CD14-positive monocyte (primary cell): ENCODE results near the gene TACC2. TPM values are rescaled to one million over a fixed set of nuclear protein-coding genes. Genes with fewer than 3 reads are reported as not detected.

Source experiments
- DNase-seq, 3 donors: peaks; one replicate each; pipeline ENCODE4 v3.0.0-alpha.2; 2011 to 2022
- H2AFZ ChIP-seq: 2 replicates; pipeline ENCODE4 v1.6.0; 2012; ENCODE audit warnings: mild to moderate bottlenecking, low read depth, low read length, inconsistent platforms; ENCODE audit not compliant: insufficient read depth, poor library complexity, severe bottlenecking
- H3K27ac ChIP-seq, 2 donors: 1 replicate in 1 of 2; 2 replicates in 1 of 2; pipeline ENCODE4 v1.5.1; 2012 to 2013; ENCODE audit warnings: low read length in 2 of 2, control low read depth in 1 of 2, inconsistent platforms in 1 of 2, low read depth in 1 of 2, mild to moderate bottlenecking in 1 of 2
- H3K27me3 ChIP-seq, 2 donors: one replicate each; pipeline versions ENCODE4 v1.6.0 to v1.6.1; 2011 to 2013; ENCODE audit warnings: low read length in 2 of 2; ENCODE audit not compliant: control insufficient read depth in 2 of 2, insufficient read depth in 2 of 2
- H3K36me3 ChIP-seq, 2 donors: replicated peaks in 1 of 2; 1 replicate in 1 of 2; 2 replicates in 1 of 2; pipeline versions ENCODE4 v1.5.1 to v1.6.1; 2012 to 2013; ENCODE audit warnings: low read length in 2 of 2, control low read depth in 1 of 2, inconsistent platforms in 1 of 2, mild to moderate bottlenecking in 1 of 2; ENCODE audit not compliant: insufficient read depth in 2 of 2, control insufficient read depth in 1 of 2
- H3K4me1 ChIP-seq, 2 donors: 1 replicate in 1 of 2; 2 replicates in 1 of 2; pipeline versions ENCODE4 v1.5.1 to v1.6.1; 2012 to 2013; ENCODE audit warnings: low read length in 2 of 2, control low read depth in 1 of 2, inconsistent platforms in 1 of 2, mild to moderate bottlenecking in 1 of 2, moderate library complexity in 1 of 2; ENCODE audit not compliant: insufficient read depth in 2 of 2, control insufficient read depth in 1 of 2
- H3K4me2 ChIP-seq: replicated peaks from 2 replicates; pipeline ENCODE3; 2012; ENCODE audit warnings: low read length, moderate library complexity, mild to moderate bottlenecking; ENCODE audit not compliant: poor library complexity, severe bottlenecking; ENCODE audit errors: extremely low read depth
- H3K4me3 ChIP-seq, 3 experiments: fragments of 200-600 bp in 1 of 3; sonication (generic) in 1 of 3; replicated peaks in 1 of 3; 1 replicate in 2 of 3; 2 replicates in 1 of 3; pipeline ENCODE4 v1.5.1; 2011 to 2013; ENCODE audit warnings: low read length in 3 of 3, mild to moderate bottlenecking in 3 of 3, control low read depth in 2 of 3, low read depth in 2 of 3, inconsistent platforms in 1 of 3, moderate library complexity in 1 of 3
- H3K79me2 ChIP-seq: 2 replicates; pipeline ENCODE4 v1.6.0; 2012; ENCODE audit warnings: mild to moderate bottlenecking, control low read depth, inconsistent platforms, low read length, moderate library complexity; ENCODE audit not compliant: insufficient read depth
- H3K9ac ChIP-seq: 2 replicates; pipeline ENCODE4 v1.6.0; 2017; ENCODE audit warnings: low read length, mild to moderate bottlenecking; ENCODE audit not compliant: insufficient read depth, poor library complexity, severe bottlenecking
- H3K9me3 ChIP-seq, 2 donors: replicated peaks in 1 of 2; 1 replicate in 1 of 2; 2 replicates in 1 of 2; pipeline versions ENCODE4 v1.5.1 to v1.6.1; 2012 to 2013; ENCODE audit warnings: low read length in 2 of 2, control low read depth in 1 of 2; ENCODE audit not compliant: control insufficient read depth in 1 of 2, insufficient read depth in 1 of 2
- H4K20me1 ChIP-seq: 2 replicates; pipeline ENCODE4 v1.6.0; 2012; ENCODE audit warnings: mild to moderate bottlenecking, low read length, control low read depth, moderate library complexity; ENCODE audit not compliant: insufficient read depth
- H3K27ac Mint-ChIP-seq, 7 donors: one replicate each; pipeline ENCODE4 v1.8.0; 2020; ENCODE audit warnings: mild to moderate bottlenecking in 7 of 7, mixed read lengths in 7 of 7, moderate library complexity in 6 of 7, inconsistent platforms in 2 of 7
- H3K27me3 Mint-ChIP-seq, 3 donors: one replicate each; pipeline ENCODE4 v1.8.0; 2021 to 2022; ENCODE audit warnings: low read depth in 3 of 3, mild to moderate bottlenecking in 3 of 3, mixed read lengths in 3 of 3, moderate library complexity in 3 of 3, inconsistent platforms in 1 of 3
- H3K36me3 Mint-ChIP-seq, 2 donors: one replicate each; pipeline ENCODE4 v1.8.0; 2020; ENCODE audit warnings: mixed read lengths in 2 of 2, inconsistent platforms in 1 of 2, mild to moderate bottlenecking in 1 of 2
- H3K4me1 Mint-ChIP-seq: one replicate; pipeline ENCODE4 v1.8.0; 2020; ENCODE audit warnings: mild to moderate bottlenecking, mixed read lengths
- H3K4me3 Mint-ChIP-seq, 2 donors: one replicate each; pipeline ENCODE4 v1.8.0; 2020; ENCODE audit warnings: mild to moderate bottlenecking in 2 of 2, mixed read lengths in 2 of 2, moderate library complexity in 1 of 2
- H3K9me3 Mint-ChIP-seq, 7 donors: one replicate each; pipeline ENCODE4 v1.8.0; 2020 to 2022; ENCODE audit warnings: mixed read lengths in 7 of 7, mild to moderate bottlenecking in 6 of 7, moderate library complexity in 6 of 7, inconsistent platforms in 2 of 7
- WGBS: methylation state at CpG from one replicate; pipeline ENCODE4 v1.1.5; 2013; ENCODE audit warnings: missing lambda C conversion rate; ENCODE audit not compliant: insufficient coverage; 5-methylcytosine and 5-hydroxymethylcytosine counted together
- intact Hi-C, 2 donors: fragments of 100-400 bp; cut with micrococcal nuclease; formaldehyde crosslinking; loops; one replicate each; pipeline versions ENCODE4 v1.15.0 to v1.15.1; 2023
- polyA plus RNA-seq, 3 donors: library from polyadenylated mRNA; depleted of rRNA in 1 of 3; unstranded in 2 of 3; stranded (reverse) in 1 of 3; fragments of 300-500 nt in 2 of 3; fragments of >200 nt in 1 of 3; fragmentation: Illumina TruSeq in 2 of 3; gene quantifications; 1 replicate in 2 of 3; 2 replicates in 1 of 3; pipeline ENCODE4 v1.2.3, GENCODE V29; 2012 to 2021
- TF ChIP-seq, protein P1 (sequence below): fragments of 200-600 bp; IDR thresholded peaks from one replicate; pipeline ENCODE4 v1.8.0; 2022; ENCODE audit warnings: antibody characterized with exemption, mild to moderate bottlenecking

TACC2 gene
- polyA plus RNA-seq, 3 donors, result 0.03 TPM; not detected in 2

DNA sequence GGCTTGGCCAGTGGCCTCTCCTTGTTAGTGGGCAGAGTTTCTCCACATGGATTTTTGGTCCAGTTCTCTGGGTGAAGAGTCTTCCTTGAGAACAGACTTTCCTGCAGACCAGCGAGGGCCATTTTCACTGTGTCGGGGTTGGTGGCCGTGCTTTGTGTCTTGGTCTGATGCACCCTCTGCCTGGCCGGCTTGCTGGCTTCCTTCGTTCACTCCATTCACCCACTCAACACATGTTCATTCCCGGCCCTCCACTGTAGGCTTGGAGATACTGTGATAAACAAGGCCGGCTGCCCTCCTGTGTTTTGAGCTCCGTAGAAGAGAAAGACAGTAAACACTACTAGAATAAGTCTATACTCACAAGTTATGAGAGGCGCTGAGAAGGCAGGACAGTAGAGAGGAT, 205.3 kb downstream of the TACC2 start:
- H3K27me3 Mint-ChIP-seq, result peaks cover 0 to 6% (median 5%) of the 10 kb centered on the region in 3 donors
- H3K27ac Mint-ChIP-seq, result no peak overlapping the region
- Histone ChIP-seq H4K20me1 (no peaks in the 10 kb centered on the region), H3K27me3 (no peaks in the 10 kb centered on the region), H3K4me3 (no peak overlapping the region), H3K4me1 (no peaks in the 10 kb centered on the region), H3K36me3 (no peaks in the 10 kb centered on the region), H3K79me2 (no peaks in the 10 kb centered on the region), H3K9ac (no peak overlapping the region), H3K27ac (no peak overlapping the region), H3K4me2 (no peak overlapping the region), H3K9me3 (no peaks in the 10 kb centered on the region), H2AFZ (no peak overlapping the region)
- no peaks in the 10 kb centered on the region for H3K4me1 Mint-ChIP-seq
- 90% methylated on average over 2 of the region's 9 CpGs for WGBS
- no peak for DNase-seq
- H3K4me3 Mint-ChIP-seq, result no peak overlapping the region
- no peaks in the 10 kb centered on the region for H3K36me3 Mint-ChIP-seq
- H3K9me3 Mint-ChIP-seq, result peaks cover 0 to 3% (median 0%) of the 10 kb centered on the region in 7 donors
- intact Hi-C loops, result no loop called here
- TF ChIP-seq, protein P1, sequence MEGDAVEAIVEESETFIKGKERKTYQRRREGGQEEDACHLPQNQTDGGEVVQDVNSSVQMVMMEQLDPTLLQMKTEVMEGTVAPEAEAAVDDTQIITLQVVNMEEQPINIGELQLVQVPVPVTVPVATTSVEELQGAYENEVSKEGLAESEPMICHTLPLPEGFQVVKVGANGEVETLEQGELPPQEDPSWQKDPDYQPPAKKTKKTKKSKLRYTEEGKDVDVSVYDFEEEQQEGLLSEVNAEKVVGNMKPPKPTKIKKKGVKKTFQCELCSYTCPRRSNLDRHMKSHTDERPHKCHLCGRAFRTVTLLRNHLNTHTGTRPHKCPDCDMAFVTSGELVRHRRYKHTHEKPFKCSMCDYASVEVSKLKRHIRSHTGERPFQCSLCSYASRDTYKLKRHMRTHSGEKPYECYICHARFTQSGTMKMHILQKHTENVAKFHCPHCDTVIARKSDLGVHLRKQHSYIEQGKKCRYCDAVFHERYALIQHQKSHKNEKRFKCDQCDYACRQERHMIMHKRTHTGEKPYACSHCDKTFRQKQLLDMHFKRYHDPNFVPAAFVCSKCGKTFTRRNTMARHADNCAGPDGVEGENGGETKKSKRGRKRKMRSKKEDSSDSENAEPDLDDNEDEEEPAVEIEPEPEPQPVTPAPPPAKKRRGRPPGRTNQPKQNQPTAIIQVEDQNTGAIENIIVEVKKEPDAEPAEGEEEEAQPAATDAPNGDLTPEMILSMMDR, result no peak

DNA sequence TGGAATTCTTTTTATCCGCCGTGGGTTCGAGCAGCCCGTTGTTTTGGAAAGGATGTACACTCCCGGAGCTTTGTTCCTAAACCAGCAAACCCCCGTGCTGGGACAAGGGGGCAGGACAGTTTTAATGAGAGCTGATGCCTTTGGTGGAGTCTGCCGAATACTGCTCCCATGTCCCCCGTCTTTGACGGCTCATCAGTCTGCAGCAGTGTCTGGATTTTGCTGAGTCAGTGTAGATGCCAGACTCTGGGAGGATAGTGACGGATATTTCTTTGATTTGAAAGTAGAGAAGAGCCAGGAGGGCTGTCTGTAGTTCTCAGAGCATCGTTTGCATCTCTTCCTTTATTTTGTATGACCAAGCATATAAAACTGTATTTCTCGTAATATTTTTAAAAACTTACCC, 207.3 kb downstream of the TACC2 start:
- TF ChIP-seq, protein P1, result no peak
- H3K36me3 Mint-ChIP-seq, result no peaks in the 10 kb centered on the region
- H3K4me3 Mint-ChIP-seq, result no peak overlapping the region
- DNase-seq, result no peak
- Histone ChIP-seq H3K27ac (no peak overlapping the region), H3K9me3 (no peaks in the 10 kb centered on the region), H3K27me3 (no peaks in the 10 kb centered on the region), H3K79me2 (no peaks in the 10 kb centered on the region), H3K4me3 (no peak overlapping the region), H3K36me3 (no peaks in the 10 kb centered on the region), H3K9ac (no peak overlapping the region), H2AFZ (no peak overlapping the region), H3K4me2 (no peak overlapping the region), H3K4me1 (no peaks in the 10 kb centered on the region), H4K20me1 (no peaks in the 10 kb centered on the region)
- intact Hi-C loops, result no loop called here
- no peak overlapping the region for H3K27ac Mint-ChIP-seq
- H3K9me3 Mint-ChIP-seq, result peaks cover 0 to 6% (median 0%) of the 10 kb centered on the region in 7 donors
- no peaks in the 10 kb centered on the region for H3K4me1 Mint-ChIP-seq
- 90% methylated on average over 6 of the region's 12 CpGs for WGBS
- H3K27me3 Mint-ChIP-seq, result peaks cover 0 to 6% (median 5%) of the 10 kb centered on the region in 3 donors
